GM18873 (cell line): ENCODE results near the gene DUSP16.
A peak's percentile ranks its signal among the peaks of the same experiment; 100 is the strongest.
"Not testable (repeated sequence)": the region's sequence is repeated elsewhere in the genome, so short reads cannot be mapped to it uniquely, and the experiment has no call there.

Source experiments
- ATAC-seq: cut with Tn5 transposase; IDR thresholded peaks from one replicate; pipeline ENCODE4 v1.9.1; 2021; ENCODE audit warnings: mild to moderate bottlenecking, moderate library complexity, moderate number of reproducible peaks; ENCODE audit not compliant: unreplicated experiment, low FRiP score

The DUSP16 gene

GRCh38 chr12:12585115-12585863, 22.6 kb upstream of the DUSP16 start:
- ATAC-seq, result no peak

- no peak for ATAC-seq
Measured at GRCh38 chr12:12583510-12584178, 21.0 kb upstream of the DUSP16 start.

- ATAC-seq, result peak; percentile 94
Measured at GRCh38 chr12:12582895-12583303, 20.2 kb upstream of the DUSP16 start.

GRCh38 chr12:12582193-12582881, 19.7 kb upstream of the DUSP16 start:
- ATAC-seq, result no peak

DNA sequence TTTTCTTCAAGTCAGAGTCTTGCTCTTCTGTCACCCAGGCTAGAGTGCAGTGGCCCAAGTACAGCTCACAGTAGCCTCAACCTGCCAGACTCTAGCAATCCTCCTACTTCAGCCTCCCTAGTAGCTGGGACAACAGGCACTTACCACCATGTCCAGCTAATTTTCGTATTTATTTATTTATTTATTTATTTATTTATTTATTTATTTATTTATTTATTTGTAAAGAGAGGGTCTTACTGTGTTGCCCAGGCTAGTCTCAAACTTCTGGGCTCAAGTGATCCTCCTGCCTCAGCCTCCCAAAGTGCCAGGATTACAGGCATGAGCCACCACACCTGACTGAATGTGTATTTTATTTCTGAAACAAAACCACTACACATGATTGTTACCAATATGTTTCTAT, 18.1 kb upstream of the DUSP16 start:
- not testable (repeated sequence) for ATAC-seq

DNA sequence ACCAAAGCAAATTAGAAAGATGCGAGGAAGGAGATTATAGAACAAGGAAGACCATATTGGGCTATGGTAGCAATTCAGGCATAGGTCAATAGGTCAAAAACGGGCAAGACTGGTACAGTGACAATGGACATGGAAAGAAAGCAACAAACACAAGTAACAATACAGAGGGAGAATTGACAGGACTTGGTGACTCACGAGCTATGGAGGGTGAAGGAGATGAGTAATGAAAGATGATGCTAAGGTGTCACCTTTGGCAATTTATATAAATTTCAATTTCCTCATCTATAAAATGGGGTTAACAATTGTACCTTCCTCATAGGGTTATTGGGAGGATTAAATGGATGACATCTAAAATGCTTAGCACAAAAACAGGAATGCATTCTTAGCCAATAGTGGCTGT, 15.1 kb upstream of the DUSP16 start:
- ATAC-seq, result no peak

- no peak for ATAC-seq
Measured at GRCh38 chr12:12572659-12573058, 10.0 kb upstream of the DUSP16 start.

- ATAC-seq, result not testable (repeated sequence)
Measured at GRCh38 chr12:12565971-12566370, 3.3 kb upstream of the DUSP16 start.

DNA sequence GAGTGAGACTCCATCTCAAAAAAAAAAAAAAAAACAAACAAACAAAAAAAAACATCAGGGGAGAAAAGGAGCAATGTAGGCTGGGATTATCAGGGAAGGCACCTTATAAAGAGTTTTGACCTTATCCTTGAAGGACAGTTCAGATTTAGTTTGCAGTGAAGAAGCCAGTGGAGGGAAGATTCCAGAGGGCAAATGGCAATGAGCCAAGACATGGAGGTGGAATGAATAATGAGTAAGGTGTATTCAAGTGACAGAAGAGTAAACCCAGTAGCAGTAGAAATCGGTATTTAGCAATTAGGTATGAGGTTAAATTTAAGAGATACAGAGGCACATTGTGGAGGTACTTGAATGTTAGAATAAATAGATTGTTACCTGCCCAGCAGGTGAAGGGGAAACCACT, 2.2 kb upstream of the DUSP16 start:
- no peak for ATAC-seq

DNA sequence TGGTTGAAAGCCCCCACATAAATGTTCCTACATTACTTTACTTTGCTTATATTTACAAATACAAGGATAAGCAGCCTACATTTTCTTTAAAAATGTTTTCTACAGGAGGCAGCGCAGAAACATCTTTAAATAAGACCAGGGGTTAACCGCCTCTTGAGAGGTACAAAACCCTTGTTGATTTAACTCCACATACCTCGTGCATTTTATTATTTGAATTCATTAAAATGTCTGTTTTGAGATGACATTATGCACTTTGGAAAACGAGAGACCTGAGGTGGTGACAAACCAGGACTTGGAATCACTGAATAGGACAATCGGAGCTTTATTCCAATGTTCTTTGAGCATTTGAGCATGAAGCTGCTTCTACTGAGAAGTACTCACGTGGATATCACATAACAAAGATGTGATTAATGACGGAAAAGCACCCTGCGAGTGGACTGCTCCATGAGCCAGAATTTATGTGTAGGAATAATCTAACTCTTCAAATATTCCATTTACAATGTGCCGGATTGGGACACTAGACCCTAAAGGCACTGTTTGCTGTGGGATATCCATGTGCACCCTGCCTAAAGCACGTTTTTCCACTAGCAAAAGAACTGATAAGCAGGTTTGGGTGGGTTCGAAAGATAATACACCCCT, 746 bp upstream of the DUSP16 start:
- ATAC-seq, result no peak

DNA sequence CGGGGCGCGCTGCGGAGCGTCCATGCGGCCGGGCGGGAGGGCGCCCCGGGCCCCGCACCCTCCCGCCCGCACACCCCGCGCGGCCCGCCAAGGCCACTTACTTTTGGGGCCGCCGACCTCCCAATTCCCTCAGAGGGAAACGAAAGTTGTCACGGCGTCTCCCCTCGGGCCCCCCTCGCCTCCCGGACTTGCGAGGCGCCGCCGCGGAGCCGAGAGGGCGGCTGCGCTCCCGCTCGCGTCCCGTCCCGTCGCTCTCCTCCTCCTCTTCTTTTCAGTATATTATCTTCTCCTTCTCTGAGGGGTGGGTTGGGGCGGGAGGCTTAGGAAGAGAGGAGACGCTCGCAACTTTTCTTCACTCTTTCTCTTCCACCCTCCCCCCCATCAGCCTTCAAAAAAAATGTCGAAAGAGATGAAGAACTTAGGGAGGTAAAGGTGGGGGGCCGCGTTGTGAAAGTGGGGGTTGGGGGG, 613 bp downstream of the DUSP16 start:
- no peak for ATAC-seq

DNA sequence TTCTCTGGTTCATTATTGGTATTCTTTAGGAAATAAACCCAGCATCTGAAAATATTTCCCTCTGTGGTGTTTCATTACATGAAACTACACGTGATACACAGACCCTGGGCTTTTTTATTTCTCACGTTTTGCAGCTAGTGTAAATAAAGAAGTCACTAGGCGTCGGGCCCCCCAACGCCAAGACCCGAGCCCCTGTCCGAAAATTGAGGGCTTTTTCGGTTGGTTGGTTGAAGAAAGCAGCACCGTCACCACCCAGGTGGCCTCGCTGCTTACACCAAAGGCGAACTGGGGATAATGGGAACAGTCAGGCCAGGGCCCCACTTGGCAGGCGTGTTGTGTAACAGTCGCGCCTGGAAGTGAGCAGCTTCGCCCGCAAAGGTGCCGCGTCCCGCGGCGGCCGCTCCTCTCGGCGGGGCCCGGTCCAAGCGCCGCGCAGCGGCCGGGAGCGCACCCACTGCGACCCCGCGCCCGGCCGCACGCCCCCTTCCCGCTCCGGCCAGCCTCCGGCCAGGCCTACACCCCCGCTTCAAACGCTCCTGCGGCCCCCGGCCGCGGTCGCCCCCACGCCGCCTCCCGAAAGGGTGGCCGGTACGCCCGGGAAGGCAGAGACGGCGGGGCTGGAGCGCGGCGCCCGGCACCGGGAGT, 1.2 kb downstream of the DUSP16 start:
- no peak for ATAC-seq

- no peak for ATAC-seq
Measured at GRCh38 chr12:12560587-12561370, 1.9 kb downstream of the DUSP16 start.

DNA sequence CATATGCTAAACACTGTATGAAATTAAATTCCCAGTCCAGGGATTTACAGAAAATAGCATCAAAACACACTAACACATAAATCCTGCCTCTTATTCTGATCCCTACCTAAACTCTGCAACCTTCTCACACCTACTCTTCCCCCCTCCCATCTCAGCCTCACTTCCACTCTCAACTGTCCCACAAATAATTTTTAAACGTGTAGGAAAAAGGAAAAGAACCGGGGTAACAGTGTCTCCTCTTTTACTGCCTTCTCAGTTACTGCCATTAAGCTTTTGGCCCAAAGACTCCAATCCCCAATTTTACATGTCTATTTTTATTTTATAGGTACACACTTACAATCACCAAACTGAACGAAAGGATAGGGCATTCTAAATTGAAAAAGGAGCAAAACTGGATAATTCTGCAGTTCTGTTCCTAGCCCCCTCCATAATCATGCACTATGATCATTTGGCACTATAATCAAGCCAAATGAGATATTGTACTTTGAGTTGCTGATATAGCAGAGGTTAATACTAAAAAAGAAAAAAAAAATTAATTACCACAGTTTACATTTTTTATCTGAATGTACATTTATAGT, 2.9 kb downstream of the DUSP16 start:
- ATAC-seq, result no peak

DNA sequence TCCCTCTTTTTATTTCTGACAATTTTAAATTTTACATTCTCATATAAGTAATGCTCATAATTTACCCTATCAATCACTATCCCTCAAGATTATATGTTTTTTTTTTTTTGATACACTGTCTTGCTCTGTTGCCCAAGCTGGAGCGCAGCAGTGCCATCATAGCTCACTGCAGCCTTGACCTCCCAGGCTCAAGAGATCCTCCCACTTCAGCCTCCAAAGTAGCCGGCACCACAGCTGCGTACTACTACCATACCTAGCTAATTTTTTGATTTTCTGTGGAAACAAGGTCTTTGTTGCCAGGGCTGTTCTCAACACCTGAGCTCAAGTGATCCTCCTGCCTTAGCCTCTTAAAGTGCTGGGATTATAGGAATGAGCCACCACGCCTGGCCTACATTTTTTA, 4.4 kb downstream of the DUSP16 start:
- no peak for ATAC-seq

DNA sequence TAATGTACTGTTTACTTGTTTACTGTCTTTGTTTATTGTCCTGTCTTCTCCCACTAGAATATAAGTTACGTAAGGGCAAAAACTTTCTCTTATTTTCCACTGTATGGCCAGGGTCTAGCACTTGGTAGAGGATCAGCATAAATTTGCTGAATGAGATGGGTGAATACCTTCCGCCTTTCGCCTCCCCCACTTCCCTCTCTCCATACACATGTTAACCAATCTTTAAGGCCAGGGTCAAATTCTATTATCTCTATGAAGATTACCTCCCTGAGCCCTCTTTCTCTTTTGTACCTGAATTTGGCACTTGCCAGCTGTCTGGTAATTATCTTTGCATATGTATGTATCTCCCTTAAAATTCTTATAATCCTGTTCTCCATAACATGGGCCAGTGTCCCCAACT, 4.9 kb downstream of the DUSP16 start:
- ATAC-seq, result no peak

- no peak for ATAC-seq
Measured at GRCh38 chr12:12555656-12556055, 7.0 kb downstream of the DUSP16 start.

- no peak for ATAC-seq
Measured at GRCh38 chr12:12553208-12553785, 9.4 kb downstream of the DUSP16 start.

- no peak for ATAC-seq
Measured at GRCh38 chr12:12551115-12551514, 11.5 kb downstream of the DUSP16 start.
